Kidney (tissue), 14 donors: Measurements from ENCODE around the gene TMEM9. TPM values are rescaled to one million over a fixed set of nuclear protein-coding genes. Genes with fewer than 3 reads are reported as not detected.
A peak's percentile ranks its signal among the peaks of the same experiment; 100 is the strongest.

ENCODE experiments used
- DNase-seq, 5 donors: peaks; one replicate each; pipeline ENCODE4 v3.0.0-alpha.2; 2013 to 2020
- FAIRE-seq: peaks from 2 replicates; lab custom pipeline; 2012; peaks lifted over from hg19 to GRCh38; lab: Jason Lieb, UNC
- H3K27ac ChIP-seq, 2 donors: one replicate each; pipeline ENCODE4 v1.7.0; 2013; ENCODE audit warnings: low read depth in 2 of 2, low read length in 2 of 2, inconsistent platforms in 1 of 2
- H3K27me3 ChIP-seq: one replicate; pipeline ENCODE4 v1.7.1; 2013; ENCODE audit warnings: low read length, inconsistent platforms; ENCODE audit not compliant: control insufficient read depth, insufficient read depth
- H3K36me3 ChIP-seq, 3 donors: one replicate each; pipeline versions ENCODE4 v1.7.0 to v1.7.1; 2013; ENCODE audit warnings: low read length in 3 of 3, control low read depth in 1 of 3, inconsistent platforms in 1 of 3; ENCODE audit not compliant: insufficient read depth in 3 of 3, control insufficient read depth in 2 of 3
- H3K4me1 ChIP-seq, 3 donors: one replicate each; pipeline versions ENCODE4 v1.7.0 to v1.7.1; 2013; ENCODE audit warnings: low read length in 3 of 3, inconsistent platforms in 1 of 3, low read depth in 1 of 3; ENCODE audit not compliant: control insufficient read depth in 2 of 3, insufficient read depth in 2 of 3
- H3K4me3 ChIP-seq, 3 donors: one replicate each; pipeline versions ENCODE4 v1.7.0 to v1.8.1; 2013; ENCODE audit warnings: low read length in 3 of 3, control low read depth in 1 of 3, inconsistent platforms in 1 of 3
- H3K9ac ChIP-seq, 3 donors: one replicate each; pipeline versions ENCODE4 v1.7.0 to v1.7.1; 2013; ENCODE audit warnings: low read length in 3 of 3, control low read depth in 1 of 3, inconsistent platforms in 1 of 3
- H3K9me3 ChIP-seq, 3 donors: one replicate each; pipeline versions ENCODE4 v1.7.0 to v1.7.1; 2013; ENCODE audit warnings: low read length in 3 of 3, control low read depth in 1 of 3, inconsistent platforms in 1 of 3; ENCODE audit not compliant: control insufficient read depth in 2 of 3, insufficient read depth in 1 of 3
- CTCF ChIP-seq: IDR thresholded peaks from 3 replicates; pipeline ENCODE4 v1.5.1; 2012; ENCODE audit warnings: mild to moderate bottlenecking, moderate library complexity, borderline replicate concordance; ENCODE audit not compliant: insufficient read depth; ENCODE audit errors: extremely low read depth
- intact Hi-C: fragments of 100-400 bp; cut with DNase I; formaldehyde crosslinking; loops from one replicate; pipeline ENCODE4 v1.11.1; 2022
- polyA plus RNA-seq: library from polyadenylated mRNA; stranded (reverse); fragments of 350-450 nt; fragmentation: Illumina TruSeq; extraction: RNeasy Lipid Tissue Mini Kit (QIAGEN cat#74804); gene quantifications from one replicate; pipeline ENCODE4 v1.2.3, GENCODE V29; 2014; ENCODE audit warnings: low read depth, low replicate concordance; ENCODE audit not compliant: insufficient read depth
- total RNA-seq: library from RNA; stranded (reverse); fragmentation: NEBNext Ultra II Directional; extraction: Animal tissue kit (Norgen Biotek cat#: 25700); gene quantifications from one replicate; pipeline ENCODE4 v1.2.1, GENCODE V29; 2021
- donor health status: control.
- donor health status: control.
- donor health status: control.
- donor health status: control.
- donor health status: control.
- donor health status: DM: yes; HTN: yes; CAD: no.
- donor health status: Normal renal cell carcinoma (clear cell type).

TMEM9 gene
- total and polyA plus RNA-seq, 2 donors from 2014 or later: 81.9 to 166 TPM

- Histone ChIP-seq H3K9me3 (no peaks in the 10 kb centered on the region), H3K27ac (no peak overlapping the region), H3K27me3 (no peaks in the 10 kb centered on the region), H3K4me1 (no peaks in the 10 kb centered on the region), H3K36me3 (peaks cover 2 to 55% (median 38%) of the 10 kb centered on the region in 3 donors), H3K4me3 (no peak overlapping the region), H3K9ac (no peak overlapping the region)
- FAIRE-seq (no peak), DNase-seq (peak in 1 of 5 donors; percentile 48)
- intact Hi-C loops: no loop called here
- TF ChIP-seq CTCF: no peak
These were observed 13.9 kb downstream of the TMEM9 start for GRCh38 chr1:201140235-201140940.

DNA sequence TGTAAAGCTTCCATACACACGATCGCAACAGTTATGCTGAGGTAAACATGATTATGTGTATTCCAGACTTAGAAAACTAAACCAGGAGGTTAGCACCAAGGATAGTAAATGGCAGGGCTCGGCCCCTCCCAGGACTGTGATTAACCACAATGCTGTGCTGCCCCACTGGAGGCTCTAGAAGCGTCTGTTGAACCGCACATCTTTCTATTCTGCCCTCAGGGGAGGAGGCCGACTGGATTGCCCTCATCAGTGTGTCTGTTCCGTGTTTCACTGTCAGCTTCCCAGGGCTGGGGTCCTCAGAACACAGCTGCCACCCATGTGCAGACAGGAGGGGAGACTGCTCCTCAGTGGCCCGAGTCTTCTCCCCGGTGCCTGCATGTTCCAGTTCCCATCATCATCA, 14.5 kb downstream of the TMEM9 start:
- Histone ChIP-seq H3K27ac (no peak overlapping the region), H3K9me3 (no peaks in the 10 kb centered on the region), H3K27me3 (no peaks in the 10 kb centered on the region), H3K9ac (no peak overlapping the region), H3K4me3 (no peak overlapping the region), H3K4me1 (no peaks in the 10 kb centered on the region), H3K36me3 (peaks cover 0 to 53% (median 35%) of the 10 kb centered on the region in 3 donors)
- no peak for TF ChIP-seq CTCF
- FAIRE-seq (no peak), DNase-seq (peak in 1 of 5 donors; percentile 23)
- intact Hi-C loops: no loop called here

DNA sequence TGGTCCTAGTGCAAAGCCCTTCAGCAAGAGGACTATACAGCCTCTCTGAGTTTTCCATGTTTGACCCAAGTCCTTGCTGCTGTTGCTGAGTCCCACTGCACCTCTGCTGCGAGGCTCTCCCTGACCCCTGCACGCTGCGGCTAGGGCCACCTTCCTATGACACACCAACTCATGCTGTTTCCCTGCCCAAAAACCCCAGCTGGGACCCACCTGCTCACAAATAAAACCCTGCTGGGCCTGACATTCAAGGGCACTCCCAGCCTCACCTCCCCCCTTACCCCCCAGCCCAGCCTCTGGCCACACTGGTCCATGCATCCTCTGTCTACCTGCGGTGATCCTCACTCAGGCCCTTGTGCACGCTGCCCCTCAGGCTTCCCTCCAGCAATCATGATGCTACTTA, 15.0 kb downstream of the TMEM9 start:
- H3K27me3 ChIP-seq: no peaks in the 10 kb centered on the region
- no peak overlapping the region for H3K27ac ChIP-seq
- intact Hi-C loops: no loop called here
- FAIRE-seq (no peak), DNase-seq (peak in 1 of 5 donors; percentile 32)
- H3K9ac ChIP-seq: no peak overlapping the region
- H3K9me3 ChIP-seq: no peaks in the 10 kb centered on the region
- H3K36me3 ChIP-seq: peaks cover 0 to 49% (median 33%) of the 10 kb centered on the region in 3 donors
- no peak for TF ChIP-seq CTCF
- no peaks in the 10 kb centered on the region for H3K4me1 ChIP-seq
- H3K4me3 ChIP-seq: no peak overlapping the region
